ENCODE data around the gene OXNAD1. TPM values are rescaled to one million over a fixed set of nuclear protein-coding genes. Genes with fewer than 3 reads are reported as not detected.

The OXNAD1 gene
- total RNA-seq, 4 donors from 2014 or later: 10.3 to 17.8 (median 13.3) TPM

- H3K27ac ChIP-seq: no peak overlapping the region
- 85% methylated on average over 7 of the region's 7 CpGs for WGBS
- H3K27me3 ChIP-seq: no peaks in the 10 kb centered on the region
- H3K9me3 ChIP-seq: no peaks in the 10 kb centered on the region
- peaks cover 8% of the 10 kb centered on the region for H3K36me3 ChIP-seq
- TF ChIP-seq CTCF (IDR thresholded peaks at IDR 0.05) (no peak), EP300 (IDR thresholded peaks at IDR 0.05) (no peak), POLR2AphosphoS5 (IDR thresholded peaks at IDR 0.05) (no peak), POLR2A (IDR thresholded peaks at IDR 0.05) (no peak)
- no peak for DNase-seq (ENCODE audit: low spot score in 2 of 2)
- H3K4me1 ChIP-seq: no peaks in the 10 kb centered on the region
- no peak overlapping the region for H3K4me3 ChIP-seq
Measured at GRCh38 chr3:16346413-16347081, 81.5 kb downstream of the OXNAD1 start.

- H3K4me3 ChIP-seq: no peak overlapping the region
- H3K27ac ChIP-seq: no peak overlapping the region
- H3K9me3 ChIP-seq: no peaks in the 10 kb centered on the region
- no peak for DNase-seq (ENCODE audit: low spot score in 2 of 2)
- H3K4me1 ChIP-seq: no peaks in the 10 kb centered on the region
- H3K36me3 ChIP-seq: peaks cover 8% of the 10 kb centered on the region
- 92% methylated on average over 4 of the region's 4 CpGs for WGBS
- TF ChIP-seq POLR2A (IDR thresholded peaks at IDR 0.05) (no peak), EP300 (IDR thresholded peaks at IDR 0.05) (no peak), POLR2AphosphoS5 (IDR thresholded peaks at IDR 0.05) (no peak), CTCF (IDR thresholded peaks at IDR 0.05) (no peak)
- H3K27me3 ChIP-seq: no peaks in the 10 kb centered on the region
Measured at GRCh38 chr3:16347548-16347947, 82.5 kb downstream of the OXNAD1 start.

- H3K4me3 ChIP-seq: no peak overlapping the region
- H3K36me3 ChIP-seq: peaks cover 8% of the 10 kb centered on the region
- no peaks in the 10 kb centered on the region for H3K27me3 ChIP-seq
- TF ChIP-seq CTCF (IDR thresholded peaks at IDR 0.05) (no peak), POLR2AphosphoS5 (IDR thresholded peaks at IDR 0.05) (no peak), EP300 (IDR thresholded peaks at IDR 0.05) (no peak), POLR2A (IDR thresholded peaks at IDR 0.05) (no peak)
- WGBS: 30% methylated on average over 2 of the region's 2 CpGs
- peak overlapping the region; percentile 58 for H3K27ac ChIP-seq
- H3K4me1 ChIP-seq: no peaks in the 10 kb centered on the region
- no peak for DNase-seq (ENCODE audit: low spot score in 2 of 2)
- H3K9me3 ChIP-seq: no peaks in the 10 kb centered on the region
Measured at GRCh38 chr3:16349986-16350596, 85.1 kb downstream of the OXNAD1 start.

GRCh38 chr3:16350597-16351318 lies 85.7 kb downstream of the OXNAD1 start:
- peak overlapping the region; percentile 58 for H3K27ac ChIP-seq
- no peaks in the 10 kb centered on the region for H3K4me1 ChIP-seq
- no peaks in the 10 kb centered on the region for H3K27me3 ChIP-seq
- peaks cover 8% of the 10 kb centered on the region for H3K36me3 ChIP-seq
- 87% methylated on average over 5 of the region's 5 CpGs for WGBS
- no peaks in the 10 kb centered on the region for H3K9me3 ChIP-seq
- no peak for DNase-seq (ENCODE audit: low spot score in 2 of 2)
- TF ChIP-seq POLR2A (IDR thresholded peaks at IDR 0.05) (no peak), EP300 (IDR thresholded peaks at IDR 0.05) (no peak), CTCF (IDR thresholded peaks at IDR 0.05) (no peak), POLR2AphosphoS5 (IDR thresholded peaks at IDR 0.05) (no peak)
- H3K4me3 ChIP-seq: no peak overlapping the region

- TF ChIP-seq POLR2A (IDR thresholded peaks at IDR 0.05) (no peak), POLR2AphosphoS5 (IDR thresholded peaks at IDR 0.05) (no peak), EP300 (IDR thresholded peaks at IDR 0.05) (no peak), CTCF (IDR thresholded peaks at IDR 0.05) (no peak)
- Histone ChIP-seq H3K4me1 (no peaks in the 10 kb centered on the region), H3K27ac (no peak overlapping the region), H3K36me3 (peaks cover 13% of the 10 kb centered on the region), H3K4me3 (no peak overlapping the region), H3K9me3 (no peaks in the 10 kb centered on the region), H3K27me3 (no peaks in the 10 kb centered on the region)
- 86% methylated on average over 2 of the region's 2 CpGs for WGBS
- no peak for DNase-seq (ENCODE audit: low spot score in 2 of 2)
Measured at GRCh38 chr3:16352428-16352827, 87.4 kb downstream of the OXNAD1 start.

Measured in suprapubic skin (tissue), 4 donors.